GM23338 (cell line): ENCODE data around the gene RAB5B. TPM values are rescaled to one million over a fixed set of nuclear protein-coding genes. Genes with fewer than 3 reads are reported as not detected.
A peak's percentile ranks its signal among the peaks of the same experiment; 100 is the strongest.

Source experiments
- ATAC-seq: fragments of 200-7000 bp; cut with Tn5 transposase; 3 replicates; pipeline ENCODE4 v1.9.1; 2020
- DNase-seq: peaks from one replicate; pipeline ENCODE4 v3.0.0-alpha.2; 2015; ENCODE audit warnings: low spot score
- H2AFZ ChIP-seq: fragments of 200-600 bp; sonication (generic); 2 replicates; pipeline ENCODE4 v1.8.0; 2016; ENCODE audit warnings: antibody characterized with exemption, mild to moderate bottlenecking, moderate library complexity
- H3F3A ChIP-seq: fragments of 200-600 bp; sonication (generic); replicated peaks from 2 replicates; pipeline ENCODE4 v1.8.0; 2017; ENCODE audit warnings: antibody characterized with exemption, mixed run types, low read depth
- H3K27ac ChIP-seq: fragments of 200-600 bp; sonication (generic); 2 replicates; pipeline ENCODE4 v1.6.1; 2016; ENCODE audit warnings: low read depth
- H3K27me3 ChIP-seq: fragments of 200-600 bp; sonication (generic); 2 replicates; pipeline ENCODE4 v1.8.0; 2016; ENCODE audit warnings: mild to moderate bottlenecking, mixed run types, moderate library complexity; ENCODE audit not compliant: insufficient read depth
- H3K36me3 ChIP-seq: fragments of 200-600 bp; sonication (generic); 2 replicates; pipeline ENCODE4 v1.8.0; 2016; ENCODE audit warnings: mild to moderate bottlenecking; ENCODE audit not compliant: insufficient read depth
- H3K4me1 ChIP-seq: fragments of 200-600 bp; sonication (generic); 2 replicates; pipeline ENCODE4 v1.8.0; 2016; ENCODE audit warnings: mild to moderate bottlenecking, moderate library complexity; ENCODE audit not compliant: insufficient read depth
- H3K4me2 ChIP-seq: fragments of 200-600 bp; sonication (generic); 2 replicates; pipeline ENCODE4 v1.7.1; 2017; ENCODE audit warnings: mixed run types
- H3K4me3 ChIP-seq: fragments of 200-600 bp; sonication (generic); 2 replicates; pipeline ENCODE4 v1.6.1; 2016; ENCODE audit warnings: mixed run types
- H3K79me2 ChIP-seq: fragments of 200-600 bp; sonication (generic); replicated peaks from 2 replicates; pipeline ENCODE4 v1.8.0; 2017; ENCODE audit warnings: mild to moderate bottlenecking; ENCODE audit not compliant: insufficient read depth
- H3K9me2 ChIP-seq: fragments of 200-600 bp; sonication (generic); 2 replicates; pipeline ENCODE4 v1.8.0; 2017; ENCODE audit not compliant: insufficient read depth
- H4K20me1 ChIP-seq: fragments of 200-600 bp; sonication (generic); replicated peaks from 2 replicates; pipeline ENCODE4 v1.8.0; 2017; ENCODE audit warnings: mild to moderate bottlenecking; ENCODE audit not compliant: insufficient read depth
- H3K27ac Mint-ChIP-seq: 2 replicates; pipeline ENCODE4 v1.8.0; 2020; ENCODE audit warnings: inconsistent platforms, mild to moderate bottlenecking, moderate library complexity, mixed read lengths
- H3K27me3 Mint-ChIP-seq: 3 replicates; pipeline ENCODE4 v1.8.0; 2022; ENCODE audit warnings: low read depth, mild to moderate bottlenecking, moderate library complexity, mixed read lengths, inconsistent platforms; ENCODE audit not compliant: insufficient read depth, poor library complexity
- H3K36me3 Mint-ChIP-seq: 3 replicates; pipeline ENCODE4 v1.8.0; 2021; ENCODE audit warnings: low read depth, mild to moderate bottlenecking, inconsistent platforms, moderate library complexity, mixed read lengths
- H3K4me1 Mint-ChIP-seq: 3 replicates; pipeline ENCODE4 v1.8.0; 2020; ENCODE audit warnings: mild to moderate bottlenecking, inconsistent platforms, mixed read lengths
- H3K4me3 Mint-ChIP-seq: 3 replicates; pipeline ENCODE4 v1.8.0; 2021; ENCODE audit warnings: moderate library complexity, mild to moderate bottlenecking, inconsistent platforms, mixed read lengths
- H3K9me3 Mint-ChIP-seq: 3 replicates; pipeline ENCODE4 v1.8.0; 2020; ENCODE audit warnings: moderate library complexity, mild to moderate bottlenecking, inconsistent platforms, mixed read lengths
- CREB1 ChIP-seq: fragments of 250-450 bp; sonication (Bioruptor Pico); IDR thresholded peaks from 2 replicates; pipeline ENCODE4 v1.5.0; 2020; ENCODE audit warnings: low read depth, mild to moderate bottlenecking, moderate library complexity
- CTCF ChIP-seq, 2 experiments: fragments of 200-600 bp in 1 of 2; sonication (generic) in 1 of 2; conservative IDR thresholded peaks; 2 replicates each; pipeline versions ENCODE4 v1.5.1 to v1.6.1; 2016 to 2017; ENCODE audit warnings: antibody characterized with exemption in 2 of 2, low read depth in 2 of 2, mild to moderate bottlenecking in 2 of 2, moderate library complexity in 1 of 2
- EZH2 ChIP-seq: fragments of 200-600 bp; sonication (generic); IDR thresholded peaks from one replicate; pipeline ENCODE4 v1.8.0; 2017; ENCODE audit warnings: antibody characterized with exemption, mild to moderate bottlenecking, low read depth; ENCODE audit not compliant: unreplicated experiment
- EZH2phosphoT487 ChIP-seq: fragments of 200-600 bp; sonication (generic); IDR thresholded peaks from one replicate; pipeline ENCODE4 v1.8.1; 2018; ENCODE audit warnings: antibody characterized with exemption; ENCODE audit not compliant: unreplicated experiment
- NANOG ChIP-seq: IDR thresholded peaks from 2 replicates; pipeline ENCODE4 v1.6.1; 2016; ENCODE audit warnings: antibody characterized with exemption, borderline replicate concordance
- POLR2AphosphoS5 ChIP-seq: IDR thresholded peaks from 2 replicates; pipeline ENCODE4 v1.6.1; 2016; ENCODE audit warnings: antibody characterized with exemption, low read depth
- REST ChIP-seq: IDR thresholded peaks from one replicate; pipeline ENCODE4 v1.6.1; 2018; ENCODE audit warnings: antibody characterized with exemption; ENCODE audit not compliant: unreplicated experiment
- STAT1 ChIP-seq: IDR thresholded peaks from one replicate; pipeline ENCODE4 v1.6.1; 2016; ENCODE audit warnings: antibody characterized with exemption; ENCODE audit not compliant: unreplicated experiment
- polyA plus RNA-seq: library from polyadenylated mRNA; unstranded; fragments of >200 nt; fragmentation: Nextera tagmentation; extraction: Ambion mirVana; gene quantifications from 2 replicates; pipeline ENCODE4 v1.2.1, GENCODE V29; 2016
- total RNA-seq: library from RNA; depleted of rRNA; stranded (reverse); fragments of >200 nt; shearing (Covaris generic); gene quantifications from 2 replicates; pipeline ENCODE4 v1.2.3, GENCODE V29; 2014
- TF ChIP-seq, protein P1 (sequence below): IDR thresholded peaks from 2 replicates; pipeline ENCODE4 v1.6.1; 2016; ENCODE audit warnings: antibody characterized with exemption

Gene RAB5B
- total and polyA plus RNA-seq, 2 experiments from 2014 or later, result 19.7 to 46.5 TPM

- no peak for TF ChIP-seq STAT1
- Histone ChIP-seq H3F3A (no peaks in the 10 kb centered on the region; the same call in 1 of the 2 replicates), H3K27ac (peak overlapping the region; percentile 81), H3K4me3 (peak overlapping the region; percentile 62), H4K20me1 (peaks cover 15% of the 10 kb centered on the region), H2AFZ (peak overlapping the region; percentile 1), H3K36me3 (no peaks in the 10 kb centered on the region), H3K79me2 (peaks cover 48% of the 10 kb centered on the region), H3K4me1 (peaks cover 8% of the 10 kb centered on the region), H3K27me3 (no peaks in the 10 kb centered on the region), H3K9me2 (no peaks in the 10 kb centered on the region), H3K4me2 (peak overlapping the region; percentile 79)
- Mint-ChIP-seq H3K4me3 (no peak overlapping the region), H3K36me3 (peaks cover 26% of the 10 kb centered on the region), H3K9me3 (no peaks in the 10 kb centered on the region), H3K27me3 (no peaks in the 10 kb centered on the region), H3K27ac (no peak overlapping the region), H3K4me1 (peaks cover 8% of the 10 kb centered on the region)
- peak; percentile 59 for ATAC-seq
- DNase-seq, result peak; percentile 79
These were observed 441 bp downstream of the RAB5B start for GRCh38 chr12:55974308-55974730.

- Histone ChIP-seq H3F3A (peaks cover 7% of the 10 kb centered on the region; the same call in 1 of the 2 replicates), H3K4me2 (no peak overlapping the region), H2AFZ (no peak overlapping the region), H4K20me1 (peaks cover 15% of the 10 kb centered on the region), H3K79me2 (peaks cover 59% of the 10 kb centered on the region), H3K27ac (no peak overlapping the region), H3K4me1 (no peaks in the 10 kb centered on the region), H3K27me3 (no peaks in the 10 kb centered on the region), H3K9me2 (no peaks in the 10 kb centered on the region), H3K36me3 (0 out of 2 replicates have a peak, but pooled peaks cover 6% of the 10 kb centered on the region), H3K4me3 (no peak overlapping the region)
- ATAC-seq (no peak), DNase-seq (no peak)
- Mint-ChIP-seq H3K27ac (no peak overlapping the region), H3K9me3 (no peaks in the 10 kb centered on the region), H3K36me3 (peaks cover 24% of the 10 kb centered on the region), H3K4me1 (peaks cover 5% of the 10 kb centered on the region; the same call in 2 of the 3 replicates), H3K4me3 (no peak overlapping the region; the same call in 2 of the 3 replicates), H3K27me3 (no peaks in the 10 kb centered on the region)
- TF ChIP-seq CTCF (conservative IDR thresholded peaks at IDR 0.05; ENCODE audit: low read depth in 2 of 2) (no peak), STAT1 (no peak), CREB1 (CRISPR knock-in tag) (no peak), POLR2AphosphoS5 (no peak), EZH2 (no peak), NANOG (no peak), REST (no peak), EZH2phosphoT487 (no peak)
- TF ChIP-seq, protein P1, sequence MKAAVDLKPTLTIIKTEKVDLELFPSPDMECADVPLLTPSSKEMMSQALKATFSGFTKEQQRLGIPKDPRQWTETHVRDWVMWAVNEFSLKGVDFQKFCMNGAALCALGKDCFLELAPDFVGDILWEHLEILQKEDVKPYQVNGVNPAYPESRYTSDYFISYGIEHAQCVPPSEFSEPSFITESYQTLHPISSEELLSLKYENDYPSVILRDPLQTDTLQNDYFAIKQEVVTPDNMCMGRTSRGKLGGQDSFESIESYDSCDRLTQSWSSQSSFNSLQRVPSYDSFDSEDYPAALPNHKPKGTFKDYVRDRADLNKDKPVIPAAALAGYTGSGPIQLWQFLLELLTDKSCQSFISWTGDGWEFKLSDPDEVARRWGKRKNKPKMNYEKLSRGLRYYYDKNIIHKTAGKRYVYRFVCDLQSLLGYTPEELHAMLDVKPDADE, result no peak
These were observed 4.5 kb downstream of the RAB5B start for GRCh38 chr12:55978393-55978792.
